HepG2 (cell line): ENCODE measurements around the gene ACACA. TPM values are rescaled to one million over a fixed set of nuclear protein-coding genes. Genes with fewer than 3 reads are reported as not detected.

Experiments
- ATAC-seq: fragments of 200-7000 bp; cut with Tn5 transposase; 3 replicates; pipeline ENCODE4 v1.9.1; 2020; ENCODE audit warnings: mild to moderate bottlenecking, moderate library complexity
- BruUV-seq: library from RNA; stranded (reverse); fragments of 400-500 nt; replicated peaks from 2 replicates; lab custom pipeline; 2021; lab: Mats Ljungman, UMichigan
- CTCF ChIA-PET: fragments of 300-600 bp; formaldehyde crosslinking; extraction: SDS; loops from one replicate; lab custom pipeline; 2021; ENCODE audit warnings: low total read pairs, inconsistent platforms, low intra/inter-chr PET ratio; lab: Yijun Ruan, JAX
- POLR2A ChIA-PET: fragments of 350-600 bp; sonication (Branson Sonifier 250); formaldehyde crosslinking; loops from one replicate; lab custom pipeline; 2020; ENCODE audit warnings: antibody characterized with exemption, inconsistent platforms; lab: Yijun Ruan, JAX
- DNase-seq: peaks from one replicate; pipeline ENCODE4 v3.0.0-alpha.2; 2015; ENCODE audit warnings: low spot score
- FAIRE-seq: peaks from 3 replicates; lab custom pipeline; 2011; peaks lifted over from hg19 to GRCh38; lab: Jason Lieb, UNC
- H2AFZ ChIP-seq: one replicate; pipeline ENCODE4 v1.6.1; 2011; ENCODE audit warnings: low read length, inconsistent platforms
- H3K27ac ChIP-seq: fragments of 300-600 bp; 3 replicates; pipeline ENCODE4 v1.8.0; 2011; ENCODE audit warnings: mixed run types, mild to moderate bottlenecking, mixed read lengths, low read length, inconsistent platforms; ENCODE audit not compliant: insufficient read depth; ENCODE audit errors: extremely low read length
- H3K27me3 ChIP-seq, 2 experiments: fragments of 200-600 bp in 1 of 2; 2 replicates in 1 of 2; 3 replicates in 1 of 2; pipeline versions ENCODE4 v1.6.0 to v1.8.0; 2011; ENCODE audit warnings: low read length in 2 of 2, mild to moderate bottlenecking in 2 of 2, moderate library complexity in 2 of 2, inconsistent platforms in 1 of 2; ENCODE audit not compliant: insufficient read depth in 2 of 2, control insufficient read depth in 1 of 2
- H3K36me3 ChIP-seq, 2 experiments: fragments of 200-600 bp in 1 of 2; replicated peaks in 1 of 2; 2 replicates in 1 of 2; 3 replicates in 1 of 2; pipeline versions ENCODE4 v1.5.1 to v1.8.0; 2011; ENCODE audit warnings: low read length in 2 of 2, inconsistent platforms in 1 of 2; ENCODE audit not compliant: insufficient read depth in 2 of 2, control insufficient read depth in 1 of 2
- H3K4me1 ChIP-seq: 2 replicates; pipeline ENCODE4 v1.5.1; 2012; ENCODE audit warnings: low read length, inconsistent platforms; ENCODE audit not compliant: insufficient read depth
- H3K4me2 ChIP-seq: 2 replicates; pipeline ENCODE4 v1.6.0; 2011; ENCODE audit warnings: low read depth, low read length, inconsistent platforms
- H3K4me3 ChIP-seq, 3 experiments: fragments of 200-600 bp in 1 of 3; sonication (generic), shearing (Covaris generic) in 1 of 3; replicated peaks in 1 of 3; 2 replicates each; pipeline ENCODE4 v1.5.1; 2011 to 2016; ENCODE audit warnings: low read length in 3 of 3, inconsistent platforms in 2 of 3, low read depth in 2 of 3, mild to moderate bottlenecking in 2 of 3, control low read depth in 1 of 3, mixed read lengths in 1 of 3; ENCODE audit not compliant: insufficient read depth in 1 of 3
- H3K79me2 ChIP-seq: one replicate; pipeline ENCODE4 v1.6.1; 2011; ENCODE audit warnings: low read length, inconsistent platforms; ENCODE audit not compliant: insufficient read depth
- H3K9ac ChIP-seq: 2 replicates; pipeline ENCODE4 v1.6.0; 2011; ENCODE audit warnings: mild to moderate bottlenecking, low read depth, low read length, inconsistent platforms; ENCODE audit not compliant: insufficient read depth
- H3K9me3 ChIP-seq: 2 replicates; pipeline ENCODE4 v1.5.1; 2012; ENCODE audit warnings: mild to moderate bottlenecking, low read length
- H4K20me1 ChIP-seq: 2 replicates; pipeline ENCODE4 v1.6.0; 2011; ENCODE audit warnings: inconsistent platforms, mild to moderate bottlenecking, low read length, moderate library complexity; ENCODE audit not compliant: insufficient read depth
- HOXA7 ChIP-seq: sonication (generic); formaldehyde crosslinking; IDR thresholded peaks from 2 replicates; pipeline ENCODE4 v1.8.1; 2022; ENCODE audit warnings: mild to moderate bottlenecking, missing genetic modification reagents, moderate library complexity
- NFATC3 ChIP-seq: sonication (generic); formaldehyde crosslinking; IDR thresholded peaks from 2 replicates; pipeline ENCODE4 v1.5.1; 2020; ENCODE audit warnings: mild to moderate bottlenecking, missing genetic modification reagents
- RBM22 ChIP-seq: fragments of 200-400 bp; formaldehyde crosslinking; optimal IDR thresholded peaks from 2 replicates; pipeline ENCODE3; 2017; ENCODE audit warnings: mild to moderate bottlenecking, low read length, moderate library complexity
- WGBS: methylation state at CpG from one replicate; pipeline ENCODE4 v1.1.6; 2017; ENCODE audit warnings: low lambda C conversion rate; 5-methylcytosine and 5-hydroxymethylcytosine counted together
- in situ Hi-C: cut with HindIII; loops from 2 replicates; pipeline ENCODE4 v1.10.0; 2017; ENCODE audit warnings: low pct_unique_long_range_greater_than_20kb; ENCODE audit not compliant: extremely low pct_ligation_motif_present
- intact Hi-C: fragments of 100-400 bp; cut with micrococcal nuclease; formaldehyde crosslinking; loops from one replicate; pipeline ENCODE4 v1.10.0; 2022; ENCODE audit not compliant: unreplicated experiment
- polyA plus RNA-seq, 8 experiments: library from polyadenylated mRNA; depleted of rRNA in 3 of 8; stranded (reverse) in 7 of 8; unstranded in 1 of 8; fragments of >200 nt; fragmentation: Illumina TruSeq in 4 of 8; extraction: Trizol in 4 of 8; gene quantifications; 2 replicates each; pipeline versions ENCODE4 v1.2.1 to v1.2.3, GENCODE V29; 2011 to 2016; ENCODE audit warnings: low read depth in 4 of 8, missing spikeins in 1 of 8, mixed read lengths in 1 of 8; ENCODE audit not compliant: insufficient read depth in 1 of 8
- total RNA-seq, 5 experiments: library from RNA; depleted of rRNA; stranded (reverse); fragments of >200 nt; fragmentation: Illumina TruSeq; extraction: Trizol; gene quantifications; 2 replicates each; pipeline ENCODE4 v1.2.3, GENCODE V29; 2016; ENCODE audit warnings: low read depth in 1 of 5
- TF ChIP-seq, protein P1 (sequence below): sonication (generic); formaldehyde crosslinking; IDR thresholded peaks from 2 replicates; pipeline ENCODE4 v1.4.0; 2020; ENCODE audit warnings: mild to moderate bottlenecking, missing genetic modification reagents
- TF ChIP-seq, protein P2 (sequence below): sonication (generic); formaldehyde crosslinking; IDR thresholded peaks from 2 replicates; pipeline ENCODE4 v1.5.0; 2020; ENCODE audit warnings: mild to moderate bottlenecking, missing genetic modification reagents
- TF ChIP-seq, protein P3 (sequence below): sonication (generic); formaldehyde crosslinking; IDR thresholded peaks from 2 replicates; pipeline ENCODE4 v1.5.1; 2020; ENCODE audit warnings: missing genetic modification reagents, mild to moderate bottlenecking, borderline replicate concordance

The ACACA gene
- total and polyA plus RNA-seq, 2 of the 13 experiments (the other 11 are each of a cell fraction or from before 2014, with no cell fraction given), result 39.2 to 47.2 TPM

DNA sequence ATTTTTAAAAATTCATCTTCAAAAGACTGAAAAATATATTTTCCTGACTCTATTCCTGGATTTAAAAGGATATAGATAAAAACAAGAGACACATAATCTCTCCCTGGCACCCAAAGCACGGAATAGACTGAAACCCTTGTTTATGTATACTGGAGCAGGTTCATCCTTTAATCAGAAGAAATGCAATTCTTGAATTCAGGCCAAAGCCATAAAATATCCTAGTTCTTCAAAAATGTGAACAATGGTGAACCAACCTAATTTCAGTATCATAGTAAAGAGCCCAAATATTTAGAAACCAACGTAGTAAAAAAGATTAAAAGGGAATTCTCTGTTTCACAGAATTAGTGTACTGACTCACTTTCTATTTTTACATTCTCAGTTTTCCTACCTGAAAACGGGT, 219.4 kb downstream of the ACACA start (continued):
- TF ChIP-seq, protein P1, sequence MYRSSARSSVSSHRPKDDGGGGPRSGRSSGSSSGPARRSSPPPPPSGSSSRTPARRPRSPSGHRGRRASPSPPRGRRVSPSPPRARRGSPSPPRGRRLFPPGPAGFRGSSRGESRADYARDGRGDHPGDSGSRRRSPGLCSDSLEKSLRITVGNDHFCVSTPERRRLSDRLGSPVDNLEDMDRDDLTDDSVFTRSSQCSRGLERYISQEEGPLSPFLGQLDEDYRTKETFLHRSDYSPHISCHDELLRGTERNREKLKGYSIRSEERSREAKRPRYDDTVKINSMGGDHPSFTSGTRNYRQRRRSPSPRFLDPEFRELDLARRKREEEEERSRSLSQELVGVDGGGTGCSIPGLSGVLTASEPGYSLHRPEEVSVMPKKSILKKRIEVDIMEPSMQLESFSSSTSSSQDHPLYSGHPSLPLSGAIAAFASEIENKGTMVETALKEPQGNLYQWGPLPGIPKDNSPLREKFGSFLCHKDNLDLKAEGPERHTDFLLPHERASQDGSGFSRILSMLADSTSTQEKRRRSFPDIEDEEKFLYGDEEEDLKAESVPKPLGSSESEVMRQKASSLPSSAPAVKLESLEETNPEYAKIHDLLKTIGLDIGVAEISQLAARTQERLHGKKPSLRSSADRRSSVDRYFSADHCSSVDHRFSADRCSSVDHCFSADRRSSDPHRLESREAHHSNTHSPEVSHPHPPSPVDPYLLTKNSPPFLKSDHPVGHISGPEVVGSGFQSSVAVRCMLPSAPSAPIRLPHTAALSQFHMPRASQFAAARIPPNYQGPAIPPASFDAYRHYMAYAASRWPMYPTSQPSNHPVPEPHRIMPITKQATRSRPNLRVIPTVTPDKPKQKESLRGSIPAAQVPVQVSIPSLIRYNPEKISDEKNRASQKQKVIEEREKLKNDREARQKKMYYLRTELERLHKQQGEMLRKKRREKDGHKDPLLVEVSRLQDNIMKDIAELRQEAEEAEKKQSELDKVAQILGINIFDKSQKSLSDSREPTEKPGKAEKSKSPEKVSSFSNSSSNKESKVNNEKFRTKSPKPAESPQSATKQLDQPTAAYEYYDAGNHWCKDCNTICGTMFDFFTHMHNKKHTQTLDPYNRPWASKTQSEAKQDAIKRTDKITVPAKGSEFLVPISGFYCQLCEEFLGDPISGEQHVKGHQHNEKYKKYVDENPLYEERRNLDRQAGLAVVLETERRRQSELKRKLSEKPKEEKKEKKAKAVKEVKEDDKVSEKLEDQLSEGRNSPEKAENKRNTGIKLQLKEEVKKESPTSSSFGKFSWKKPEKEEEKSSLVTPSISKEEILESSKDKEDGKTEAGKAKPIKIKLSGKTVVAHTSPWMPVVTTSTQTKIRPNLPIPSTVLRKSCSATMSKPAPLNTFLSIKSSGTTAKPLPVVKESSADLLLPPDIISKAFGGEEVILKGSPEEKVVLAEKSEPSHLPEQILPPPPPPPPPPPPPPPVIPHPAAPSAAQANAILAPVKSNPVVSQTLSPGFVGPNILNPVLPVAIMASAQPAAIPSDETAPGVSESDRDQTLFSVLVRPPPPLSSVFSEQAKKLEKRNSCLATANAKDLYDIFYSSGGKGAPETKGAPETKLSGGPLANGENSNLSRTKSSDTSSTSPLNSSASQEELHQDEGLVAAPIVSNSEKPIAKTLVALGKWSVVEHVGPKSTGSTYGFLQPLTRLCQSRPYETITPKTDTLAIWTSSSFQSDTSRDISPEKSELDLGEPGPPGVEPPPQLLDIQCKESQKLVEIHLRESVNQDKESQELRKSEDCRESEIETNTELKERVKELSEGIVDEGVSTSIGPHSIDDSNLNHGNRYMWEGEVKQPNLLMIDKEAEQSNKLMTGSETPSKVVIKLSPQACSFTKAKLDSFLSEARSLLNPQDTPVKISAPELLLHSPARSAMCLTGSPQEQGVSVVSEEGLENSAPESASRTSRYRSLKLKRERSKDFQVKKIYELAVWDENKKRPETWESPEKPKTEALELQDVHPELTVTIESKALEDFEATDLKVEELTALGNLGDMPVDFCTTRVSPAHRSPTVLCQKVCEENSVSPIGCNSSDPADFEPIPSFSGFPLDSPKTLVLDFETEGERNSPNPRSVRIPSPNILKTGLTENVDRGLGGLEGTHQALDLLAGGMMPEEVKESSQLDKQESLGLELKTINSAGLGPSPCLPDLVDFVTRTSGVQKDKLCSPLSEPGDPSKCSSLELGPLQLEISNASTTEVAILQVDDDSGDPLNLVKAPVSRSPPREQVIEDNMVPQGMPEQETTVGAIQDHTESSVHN (CRISPR knock-in tag), result no peak
- TF ChIP-seq NFATC3 (CRISPR knock-in tag) (no peak), HOXA7 (CRISPR knock-in tag) (no peak)

DNA sequence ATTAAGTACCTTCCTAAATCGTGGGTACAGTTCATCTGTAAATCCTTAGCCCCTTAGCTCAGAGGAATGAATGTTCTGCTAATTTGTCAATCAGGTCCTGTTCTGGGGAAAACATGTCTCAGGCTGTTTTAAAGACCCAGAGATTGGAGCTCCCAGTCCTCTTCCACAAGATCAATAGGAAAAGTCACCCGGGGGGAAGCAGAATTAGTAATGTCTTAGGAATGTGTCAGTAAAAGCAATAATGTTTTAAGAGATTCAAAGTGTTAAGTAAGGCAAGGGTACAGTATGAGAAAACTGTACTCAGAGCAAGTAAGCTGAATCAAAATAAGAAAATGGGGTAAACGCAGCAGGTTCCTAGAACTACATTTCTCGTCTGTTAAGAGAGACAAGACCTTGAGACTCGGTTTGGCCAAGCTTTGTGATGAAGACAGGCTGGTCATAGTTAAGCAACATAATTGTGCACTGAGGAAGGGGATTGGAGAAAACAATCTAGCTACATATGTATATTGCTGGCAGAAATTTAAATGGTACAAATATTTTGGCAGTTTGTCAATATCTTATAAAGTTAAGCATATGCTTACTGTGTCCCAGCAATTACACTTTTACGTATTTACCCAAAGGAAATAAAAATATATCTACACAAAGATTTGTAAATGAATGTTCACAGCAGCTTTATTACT, 223.7 kb downstream of the ACACA start:
- no peak for DNase-seq
- TF ChIP-seq, protein P2, sequence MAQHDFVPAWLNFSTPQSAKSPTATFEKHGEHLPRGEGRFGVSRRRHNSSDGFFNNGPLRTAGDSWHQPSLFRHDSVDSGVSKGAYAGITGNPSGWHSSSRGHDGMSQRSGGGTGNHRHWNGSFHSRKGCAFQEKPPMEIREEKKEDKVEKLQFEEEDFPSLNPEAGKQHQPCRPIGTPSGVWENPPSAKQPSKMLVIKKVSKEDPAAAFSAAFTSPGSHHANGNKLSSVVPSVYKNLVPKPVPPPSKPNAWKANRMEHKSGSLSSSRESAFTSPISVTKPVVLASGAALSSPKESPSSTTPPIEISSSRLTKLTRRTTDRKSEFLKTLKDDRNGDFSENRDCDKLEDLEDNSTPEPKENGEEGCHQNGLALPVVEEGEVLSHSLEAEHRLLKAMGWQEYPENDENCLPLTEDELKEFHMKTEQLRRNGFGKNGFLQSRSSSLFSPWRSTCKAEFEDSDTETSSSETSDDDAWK, result no peak
- peak; percentile 41 for TF ChIP-seq RBM22
- TF ChIP-seq, protein P3, sequence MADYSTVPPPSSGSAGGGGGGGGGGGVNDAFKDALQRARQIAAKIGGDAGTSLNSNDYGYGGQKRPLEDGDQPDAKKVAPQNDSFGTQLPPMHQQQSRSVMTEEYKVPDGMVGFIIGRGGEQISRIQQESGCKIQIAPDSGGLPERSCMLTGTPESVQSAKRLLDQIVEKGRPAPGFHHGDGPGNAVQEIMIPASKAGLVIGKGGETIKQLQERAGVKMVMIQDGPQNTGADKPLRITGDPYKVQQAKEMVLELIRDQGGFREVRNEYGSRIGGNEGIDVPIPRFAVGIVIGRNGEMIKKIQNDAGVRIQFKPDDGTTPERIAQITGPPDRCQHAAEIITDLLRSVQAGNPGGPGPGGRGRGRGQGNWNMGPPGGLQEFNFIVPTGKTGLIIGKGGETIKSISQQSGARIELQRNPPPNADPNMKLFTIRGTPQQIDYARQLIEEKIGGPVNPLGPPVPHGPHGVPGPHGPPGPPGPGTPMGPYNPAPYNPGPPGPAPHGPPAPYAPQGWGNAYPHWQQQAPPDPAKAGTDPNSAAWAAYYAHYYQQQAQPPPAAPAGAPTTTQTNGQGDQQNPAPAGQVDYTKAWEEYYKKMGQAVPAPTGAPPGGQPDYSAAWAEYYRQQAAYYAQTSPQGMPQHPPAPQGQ (CRISPR knock-in tag), result no peak

More for the DNA sequence above, 223.7 kb downstream of the ACACA start:
- no peaks in the 10 kb centered on the region for H3K9me3 ChIP-seq
- CTCF ChIA-PET, result no interaction called here
- BruUV-seq, result no TSS peak
- intact Hi-C loops (no loop called here), in situ Hi-C loops (no loop called here)
- 94% methylated on average over 6 of the region's 6 CpGs for WGBS
- H3K4me3 ChIP-seq, result no peak overlapping the region
- H3K27me3 ChIP-seq, result no peaks in the 10 kb centered on the region
- peaks cover 10 to 67% of the 10 kb centered on the region in 2 experiments for H3K36me3 ChIP-seq
- no peaks in the 10 kb centered on the region for H3K79me2 ChIP-seq
- ATAC-seq (no peak), FAIRE-seq (no peak)
- no peak overlapping the region for H3K27ac ChIP-seq
- POLR2A ChIA-PET, result no interaction called here
- H4K20me1 ChIP-seq, result no peaks in the 10 kb centered on the region; the same call in 1 of the 2 replicates
- no peak overlapping the region for H2AFZ ChIP-seq
- H3K9ac ChIP-seq, result no peak overlapping the region
- H3K4me1 ChIP-seq, result no peaks in the 10 kb centered on the region
- H3K4me2 ChIP-seq, result no peak overlapping the region
